IMR-90 (cell line): ENCODE data around the gene KAZN. TPM values are rescaled to one million over a fixed set of nuclear protein-coding genes. Genes with fewer than 3 reads are reported as not detected.

Experiments
- ATAC-seq: fragments of 200-7000 bp; cut with Tn5 transposase; 2 replicates; pipeline ENCODE4 v1.9.1; 2020; ENCODE audit warnings: low read depth, mild to moderate bottlenecking, moderate library complexity
- BruUV-seq: library from RNA; stranded (reverse); fragments of 400-500 nt; replicated peaks from 2 replicates; lab custom pipeline; 2021; lab: Mats Ljungman, UMichigan
- CTCF ChIA-PET: fragments of 300-600 bp; formaldehyde crosslinking; extraction: SDS; loops from one replicate; lab custom pipeline; 2021; ENCODE audit warnings: antibody characterized with exemption; lab: Yijun Ruan, JAX
- POLR2A ChIA-PET: fragments of 300-600 bp; sonication (Branson Sonifier 250); formaldehyde crosslinking; loops from one replicate; lab custom pipeline; 2022; ENCODE audit warnings: antibody characterized with exemption; ENCODE audit not compliant: unreplicated experiment; lab: Charles Lee
- DNase-seq: peaks from one replicate; pipeline ENCODE4 v3.0.0; 2013
- H2AFZ ChIP-seq: replicated peaks from 2 replicates; pipeline ENCODE3; 2013; ENCODE audit warnings: low read length, mild to moderate bottlenecking; ENCODE audit not compliant: poor library complexity
- H2AK5ac ChIP-seq: 2 replicates; pipeline ENCODE4 v1.6.1; 2013; ENCODE audit warnings: low read depth, low read length, inconsistent platforms
- H2AK9ac ChIP-seq: replicated peaks from 2 replicates; pipeline ENCODE3; 2013; ENCODE audit warnings: mild to moderate bottlenecking, low read depth, low read length, moderate library complexity; ENCODE audit not compliant: poor library complexity
- H2BK120ac ChIP-seq: 2 replicates; pipeline ENCODE4 v1.6.1; 2013; ENCODE audit warnings: low read depth, low read length, inconsistent platforms
- H2BK15ac ChIP-seq: 3 replicates; pipeline ENCODE4 v1.6.1; 2013; ENCODE audit warnings: low read depth, low read length, inconsistent platforms
- H2BK20ac ChIP-seq: 2 replicates; pipeline ENCODE4 v1.6.1; 2013; ENCODE audit warnings: low read depth, mild to moderate bottlenecking, inconsistent platforms, low read length, moderate library complexity
- H2BK5ac ChIP-seq: 2 replicates; pipeline ENCODE4 v1.6.1; 2013; ENCODE audit warnings: mild to moderate bottlenecking, low read depth, low read length, inconsistent platforms; ENCODE audit not compliant: poor library complexity, severe bottlenecking
- H3K14ac ChIP-seq: replicated peaks from 2 replicates; pipeline ENCODE4 v1.6.1; 2013; ENCODE audit warnings: low read depth, low read length, inconsistent platforms
- H3K18ac ChIP-seq: 2 replicates; pipeline ENCODE4 v1.6.1; 2013; ENCODE audit warnings: low read depth, low read length, control low read depth
- H3K23ac ChIP-seq: 2 replicates; pipeline ENCODE4 v1.6.1; 2013; ENCODE audit warnings: low read depth, low read length, inconsistent platforms
- H3K27ac ChIP-seq: 2 replicates; pipeline ENCODE4 v1.5.1; 2013; ENCODE audit warnings: mild to moderate bottlenecking, control low read depth, low read length; ENCODE audit not compliant: insufficient read depth
- H3K27me3 ChIP-seq: 2 replicates; pipeline ENCODE4 v1.6.1; 2013; ENCODE audit warnings: low read length; ENCODE audit not compliant: control insufficient read depth, insufficient read depth
- H3K36me3 ChIP-seq: 2 replicates; pipeline ENCODE4 v1.6.1; 2013; ENCODE audit warnings: low read length, mixed read lengths; ENCODE audit not compliant: control insufficient read depth, insufficient read depth
- H3K4ac ChIP-seq: 2 replicates; pipeline ENCODE4 v1.6.1; 2013; ENCODE audit warnings: low read depth, low read length, inconsistent platforms
- H3K4me1 ChIP-seq: 2 replicates; pipeline ENCODE4 v1.6.1; 2013; ENCODE audit warnings: low read length, mixed read lengths; ENCODE audit not compliant: control insufficient read depth, insufficient read depth
- H3K4me2 ChIP-seq: 2 replicates; pipeline ENCODE4 v1.6.1; 2013; ENCODE audit warnings: low read depth, mild to moderate bottlenecking, control low read depth, low read length, moderate library complexity
- H3K4me3 ChIP-seq: 2 replicates; pipeline ENCODE4 v1.5.1; 2013; ENCODE audit warnings: low read depth, mild to moderate bottlenecking, control low read depth, low read length, moderate library complexity; ENCODE audit not compliant: insufficient read depth
- H3K56ac ChIP-seq: 2 replicates; pipeline ENCODE4 v1.6.1; 2013; ENCODE audit warnings: low read length, inconsistent platforms; ENCODE audit not compliant: insufficient read depth; ENCODE audit errors: extremely low read depth
- H3K79me1 ChIP-seq, 2 experiments: 2 replicates each; pipeline ENCODE4 v1.6.1; 2013; ENCODE audit warnings: low read length in 2 of 2, inconsistent platforms in 1 of 2, low read depth in 1 of 2
- H3K9ac ChIP-seq: 2 replicates; pipeline ENCODE4 v1.6.1; 2013; ENCODE audit warnings: low read depth, low read length, control low read depth
- H3K9me1 ChIP-seq: 2 replicates; pipeline ENCODE4 v1.6.1; 2013; ENCODE audit warnings: low read length, inconsistent platforms; ENCODE audit not compliant: insufficient read depth
- H3K9me3 ChIP-seq: 2 replicates; pipeline ENCODE4 v1.6.1; 2013; ENCODE audit warnings: low read length; ENCODE audit not compliant: control insufficient read depth, insufficient read depth
- H4K20me1 ChIP-seq: 2 replicates; pipeline ENCODE4 v1.6.1; 2013; ENCODE audit warnings: low read length, inconsistent platforms; ENCODE audit not compliant: insufficient read depth
- H4K5ac ChIP-seq: 2 replicates; pipeline ENCODE4 v1.6.1; 2013; ENCODE audit warnings: mild to moderate bottlenecking, low read depth, low read length, control low read depth
- H4K8ac ChIP-seq, 2 experiments: 2 replicates each; pipeline ENCODE4 v1.6.1; 2013; ENCODE audit warnings: low read depth in 2 of 2, low read length in 2 of 2, control low read depth in 1 of 2, inconsistent platforms in 1 of 2
- H4K91ac ChIP-seq: 2 replicates; pipeline ENCODE4 v1.6.1; 2013; ENCODE audit warnings: low read depth, low read length, inconsistent platforms; ENCODE audit not compliant: insufficient read depth
- BHLHE40 ChIP-seq: fragments of 150-350 bp; IDR thresholded peaks from 2 replicates; pipeline ENCODE4 v1.6.1; 2016; ENCODE audit warnings: mild to moderate bottlenecking, low read depth, low read length
- CEBPB ChIP-seq: IDR thresholded peaks from 2 replicates; pipeline ENCODE4 v1.6.1; 2012; ENCODE audit warnings: low read depth, low read length, improper control_type of control experiment
- MAFK ChIP-seq: IDR thresholded peaks from 2 replicates; pipeline ENCODE4 v1.6.1; 2012; ENCODE audit warnings: low read depth, low read length, improper control_type of control experiment
- RFX5 ChIP-seq: IDR thresholded peaks from 2 replicates; pipeline ENCODE4 v1.8.0; 2012; ENCODE audit warnings: low read depth, mild to moderate bottlenecking, low read length, moderate library complexity
- WGBS, 2 experiments: methylation state at CpG; one replicate each; pipeline versions ENCODE4 v1.1.5 to v1.1.7; 2013; ENCODE audit warnings: missing lambda C conversion rate in 2 of 2; ENCODE audit not compliant: insufficient read length in 1 of 2; ENCODE audit errors: extremely low coverage in 2 of 2; 5-methylcytosine and 5-hydroxymethylcytosine counted together
- dilution Hi-C: fragments of 300-500 bp; cut with HindIII; formaldehyde crosslinking; loops from one replicate; pipeline ENCODE4 v1.14.3; 2018; ENCODE audit warnings: low sequenced_read_pairs; ENCODE audit not compliant: unreplicated experiment
- in situ Hi-C: fragments of 300-500 bp; cut with MboI; formaldehyde crosslinking; loops from 3 replicates; pipeline ENCODE4 v1.14.3; 2019; ENCODE audit warnings: low sequenced_read_pairs, inconsistent platforms, mixed read lengths
- intact Hi-C: fragments of 100-400 bp; cut with micrococcal nuclease; formaldehyde crosslinking; loops from 2 replicates; pipeline ENCODE4 v1.10.0; 2022
- polyA plus RNA-seq, 3 experiments: library from polyadenylated mRNA; depleted of rRNA; stranded (reverse); fragments of >200 nt; gene quantifications; 2 replicates each; pipeline ENCODE4 v1.2.3, GENCODE V29; 2012; ENCODE audit warnings: low replicate concordance in 1 of 3
- total RNA-seq: library from RNA; depleted of rRNA; stranded (reverse); fragments of >200 nt; gene quantifications from 2 replicates; pipeline ENCODE4 v1.2.3, GENCODE V29; 2012
- TF ChIP-seq, protein P1 (sequence below): fragments of 150-350 bp; IDR thresholded peaks from 2 replicates; pipeline ENCODE4 v1.6.1; 2016; ENCODE audit warnings: low read depth, mild to moderate bottlenecking, low read length, moderate library complexity, borderline replicate concordance
- TF ChIP-seq, protein P2 (sequence below): conservative IDR thresholded peaks from 2 replicates; pipeline ENCODE4 v1.5.1; 2012; ENCODE audit warnings: mild to moderate bottlenecking, low read depth, low read length, improper control_type of control experiment

The KAZN gene
- total and polyA plus RNA-seq, 2 of the 4 experiments (the other 2 are of a cell fraction) = 5.2 to 10.5 TPM

DNA sequence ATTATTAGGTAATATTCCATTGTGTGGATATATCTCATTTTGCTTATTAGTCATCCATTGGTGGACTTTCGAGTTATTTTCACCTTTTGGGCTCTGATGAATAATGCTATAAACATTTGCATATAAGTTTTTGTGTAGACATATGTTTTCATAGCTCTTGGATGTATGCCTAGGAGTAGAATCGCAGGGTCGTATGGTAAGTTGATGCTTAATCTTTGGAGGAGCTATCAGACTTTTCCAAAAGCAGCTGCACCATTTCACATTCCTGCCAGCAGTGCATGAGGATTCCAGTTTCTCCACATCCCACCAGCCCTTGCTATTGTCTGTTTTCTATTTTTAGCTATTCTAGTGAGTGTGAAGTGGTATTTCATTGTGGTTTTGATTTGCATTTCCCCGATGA is 434.8 kb downstream of the KAZN start:
- 33% methylated on average over 1 of the region's 4 CpGs; no CpG with 5 or more reads in 1 of the 2 experiments for WGBS, 2 experiments
- BruUV-seq = no TSS peak
- in situ Hi-C loops (loop anchor here (5.0 kb wide), 1 partner anchor 51 kb away; no protein-coding TSS in a partner anchor), intact Hi-C loops (no loop called here), dilution Hi-C loops (no loop called here)
- no peak overlapping the region for H3K23ac ChIP-seq
- H4K20me1 ChIP-seq = peaks cover 32% of the 10 kb centered on the region
- H3K9me1 ChIP-seq = peaks cover 14% of the 10 kb centered on the region; the same call in 1 of the 2 replicates
- no peak overlapping the region for H4K91ac ChIP-seq
- no peak overlapping the region for H3K4me2 ChIP-seq
- no peak overlapping the region for H2AFZ ChIP-seq
- peaks cover 29 to 45% of the 10 kb centered on the region in 2 experiments for H3K79me1 ChIP-seq
- DNase-seq = peak; percentile 87
- no peaks in the 10 kb centered on the region for H3K27me3 ChIP-seq
- no peak overlapping the region for H2BK20ac ChIP-seq
- ChIA-PET POLR2A (interaction anchor here (0.6 kb wide), 1 partner anchor 276 kb away, joined by 3 read pairs; no protein-coding TSS in a partner anchor), CTCF (interaction anchor here (1.4 to 1.6 kb wide), 2 partner anchors 24 to 118 kb away, joined by 3 to 4 read pairs; no protein-coding TSS in a partner anchor)
- no peak overlapping the region for H3K18ac ChIP-seq
- H2AK9ac ChIP-seq = no peak overlapping the region
- no peaks in the 10 kb centered on the region for H3K9me3 ChIP-seq
- peaks cover 3% of the 10 kb centered on the region for H3K36me3 ChIP-seq
- peaks cover 13% of the 10 kb centered on the region for H3K4me1 ChIP-seq
- H3K9ac ChIP-seq = no peak overlapping the region
- TF ChIP-seq, protein P1, sequence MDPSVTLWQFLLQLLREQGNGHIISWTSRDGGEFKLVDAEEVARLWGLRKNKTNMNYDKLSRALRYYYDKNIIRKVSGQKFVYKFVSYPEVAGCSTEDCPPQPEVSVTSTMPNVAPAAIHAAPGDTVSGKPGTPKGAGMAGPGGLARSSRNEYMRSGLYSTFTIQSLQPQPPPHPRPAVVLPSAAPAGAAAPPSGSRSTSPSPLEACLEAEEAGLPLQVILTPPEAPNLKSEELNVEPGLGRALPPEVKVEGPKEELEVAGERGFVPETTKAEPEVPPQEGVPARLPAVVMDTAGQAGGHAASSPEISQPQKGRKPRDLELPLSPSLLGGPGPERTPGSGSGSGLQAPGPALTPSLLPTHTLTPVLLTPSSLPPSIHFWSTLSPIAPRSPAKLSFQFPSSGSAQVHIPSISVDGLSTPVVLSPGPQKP = no peak
- no peak for TF ChIP-seq RFX5
- TF ChIP-seq BHLHE40 = no peak
- no peak for TF ChIP-seq CEBPB
- TF ChIP-seq MAFK = no peak
- TF ChIP-seq, protein P2, sequence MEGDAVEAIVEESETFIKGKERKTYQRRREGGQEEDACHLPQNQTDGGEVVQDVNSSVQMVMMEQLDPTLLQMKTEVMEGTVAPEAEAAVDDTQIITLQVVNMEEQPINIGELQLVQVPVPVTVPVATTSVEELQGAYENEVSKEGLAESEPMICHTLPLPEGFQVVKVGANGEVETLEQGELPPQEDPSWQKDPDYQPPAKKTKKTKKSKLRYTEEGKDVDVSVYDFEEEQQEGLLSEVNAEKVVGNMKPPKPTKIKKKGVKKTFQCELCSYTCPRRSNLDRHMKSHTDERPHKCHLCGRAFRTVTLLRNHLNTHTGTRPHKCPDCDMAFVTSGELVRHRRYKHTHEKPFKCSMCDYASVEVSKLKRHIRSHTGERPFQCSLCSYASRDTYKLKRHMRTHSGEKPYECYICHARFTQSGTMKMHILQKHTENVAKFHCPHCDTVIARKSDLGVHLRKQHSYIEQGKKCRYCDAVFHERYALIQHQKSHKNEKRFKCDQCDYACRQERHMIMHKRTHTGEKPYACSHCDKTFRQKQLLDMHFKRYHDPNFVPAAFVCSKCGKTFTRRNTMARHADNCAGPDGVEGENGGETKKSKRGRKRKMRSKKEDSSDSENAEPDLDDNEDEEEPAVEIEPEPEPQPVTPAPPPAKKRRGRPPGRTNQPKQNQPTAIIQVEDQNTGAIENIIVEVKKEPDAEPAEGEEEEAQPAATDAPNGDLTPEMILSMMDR = peak; percentile 58
- no peak overlapping the region for H3K27ac ChIP-seq
- ATAC-seq = peak; percentile 42
- no peak overlapping the region for H2BK15ac ChIP-seq
- H3K14ac ChIP-seq = no peak overlapping the region
- no peak overlapping the region for H3K4ac ChIP-seq
- no peak overlapping the region for H2BK120ac ChIP-seq
- no peak overlapping the region for H2AK5ac ChIP-seq
- H4K5ac ChIP-seq = no peak overlapping the region
- no peak overlapping the region for H3K4me3 ChIP-seq
- H4K8ac ChIP-seq = no peak overlapping the region
- no peak overlapping the region for H2BK5ac ChIP-seq
- H3K56ac ChIP-seq = no peak overlapping the region
